ENCODE data around the gene FHIT. TPM values are rescaled to one million over a fixed set of nuclear protein-coding genes. Genes with fewer than 3 reads are reported as not detected.

The FHIT gene
- total and polyA plus RNA-seq, 7 donors = 2.4 to 10.2 (median 6.1) TPM

- H3K27ac ChIP-seq = no peak overlapping the region
- 79 to 80% methylated on average over 3 of the region's 3 CpGs for WGBS, 2 donors
- intact Hi-C loops (cut with DNase I) = no loop called here
- no peak overlapping the region for H3K4me3 ChIP-seq
- H3K27me3 ChIP-seq = no peaks in the 10 kb centered on the region
- TF ChIP-seq EP300 (IDR thresholded peaks at IDR 0.05) = no peak
- TF ChIP-seq CTCF (IDR thresholded peaks at IDR 0.05) = no peak
- no peak for TF ChIP-seq POLR2AphosphoS5 (IDR thresholded peaks at IDR 0.05)
- TF ChIP-seq POLR2A (IDR thresholded peaks at IDR 0.05) = no peak
- H3K9me3 ChIP-seq = no peaks in the 10 kb centered on the region
- no peaks in the 10 kb centered on the region for H3K36me3 ChIP-seq
- no peak for DNase-seq
- H3K4me1 ChIP-seq = no peaks in the 10 kb centered on the region
Measured at GRCh38 chr3:59791774-59792308, 1459.4 kb downstream of the FHIT start.

- DNase-seq = no peak
- Histone ChIP-seq H3K27me3 (no peaks in the 10 kb centered on the region), H3K4me3 (no peak overlapping the region), H3K4me1 (no peaks in the 10 kb centered on the region), H3K36me3 (no peaks in the 10 kb centered on the region), H3K27ac (no peak overlapping the region), H3K9me3 (no peaks in the 10 kb centered on the region)
- TF ChIP-seq POLR2AphosphoS5 (IDR thresholded peaks at IDR 0.05) = no peak
- no peak for TF ChIP-seq CTCF (IDR thresholded peaks at IDR 0.05)
- no peak for TF ChIP-seq POLR2A (IDR thresholded peaks at IDR 0.05)
- no peak for TF ChIP-seq EP300 (IDR thresholded peaks at IDR 0.05)
- intact Hi-C loops (cut with DNase I) = no loop called here
- 77 to 79% methylated on average over 1 of the region's 1 CpG for WGBS, 2 donors
Measured at GRCh38 chr3:59790241-59790640, 1461.0 kb downstream of the FHIT start.

- intact Hi-C loops (cut with DNase I) = no loop called here
- H3K36me3 ChIP-seq = no peaks in the 10 kb centered on the region
- H3K9me3 ChIP-seq = no peaks in the 10 kb centered on the region
- no peaks in the 10 kb centered on the region for H3K27me3 ChIP-seq
- WGBS, 2 donors = 93 to 96% methylated on average over 4 of the region's 4 CpGs
- no peak overlapping the region for H3K27ac ChIP-seq
- no peak overlapping the region for H3K4me3 ChIP-seq
- TF ChIP-seq POLR2A (IDR thresholded peaks at IDR 0.05) (no peak), POLR2AphosphoS5 (IDR thresholded peaks at IDR 0.05) (no peak), EP300 (IDR thresholded peaks at IDR 0.05) (no peak), CTCF (IDR thresholded peaks at IDR 0.05) (no peak)
- H3K4me1 ChIP-seq = no peaks in the 10 kb centered on the region
- DNase-seq = no peak
Measured at GRCh38 chr3:59788801-59789200, 1462.5 kb downstream of the FHIT start.

GRCh38 chr3:59788133-59788532 lies 1463.1 kb downstream of the FHIT start:
- H3K27me3 ChIP-seq = no peaks in the 10 kb centered on the region
- no peak for TF ChIP-seq POLR2AphosphoS5 (IDR thresholded peaks at IDR 0.05)
- no peak for TF ChIP-seq EP300 (IDR thresholded peaks at IDR 0.05)
- TF ChIP-seq POLR2A (IDR thresholded peaks at IDR 0.05) = no peak
- no peak for TF ChIP-seq CTCF (IDR thresholded peaks at IDR 0.05)
- no peaks in the 10 kb centered on the region for H3K9me3 ChIP-seq
- intact Hi-C loops (cut with DNase I) = no loop called here
- no peak overlapping the region for H3K27ac ChIP-seq
- DNase-seq = no peak
- 91 to 94% methylated on average over 3 of the region's 3 CpGs for WGBS, 2 donors
- H3K4me3 ChIP-seq = no peak overlapping the region
- H3K36me3 ChIP-seq = no peaks in the 10 kb centered on the region
- no peaks in the 10 kb centered on the region for H3K4me1 ChIP-seq

- intact Hi-C loops (cut with DNase I) = no loop called here
- Histone ChIP-seq H3K27me3 (no peaks in the 10 kb centered on the region), H3K9me3 (no peaks in the 10 kb centered on the region), H3K27ac (no peak overlapping the region), H3K36me3 (no peaks in the 10 kb centered on the region), H3K4me1 (no peaks in the 10 kb centered on the region), H3K4me3 (no peak overlapping the region)
- TF ChIP-seq EP300 (IDR thresholded peaks at IDR 0.05) (no peak), POLR2A (IDR thresholded peaks at IDR 0.05) (no peak), CTCF (IDR thresholded peaks at IDR 0.05) (no peak), POLR2AphosphoS5 (IDR thresholded peaks at IDR 0.05) (no peak)
- no peak for DNase-seq
- 95 to 97% methylated on average over 6 of the region's 6 CpGs for WGBS, 2 donors
Measured at GRCh38 chr3:59786374-59786773, 1464.9 kb downstream of the FHIT start.
